Fibroblast of lung (primary cell): ENCODE data around the gene CHMP4A.

ENCODE experiments used
- EZH2 ChIP-seq: IDR thresholded peaks from 2 replicates; pipeline ENCODE4 v1.5.1; 2012; ENCODE audit warnings: low read length, control low read depth, mild to moderate bottlenecking; ENCODE audit errors: missing control alignments
- TF ChIP-seq, protein P1 (sequence below), 2 donors: IDR thresholded peaks in 1 of 2; conservative IDR thresholded peaks in 1 of 2; 1 replicate in 1 of 2; 2 replicates in 1 of 2; pipeline ENCODE4 v1.5.1; 2011 to 2012; ENCODE audit warnings: low read length in 2 of 2, control low read depth in 1 of 2, inconsistent platforms in 1 of 2, low read depth in 1 of 2, mild to moderate bottlenecking in 1 of 2

DNA sequence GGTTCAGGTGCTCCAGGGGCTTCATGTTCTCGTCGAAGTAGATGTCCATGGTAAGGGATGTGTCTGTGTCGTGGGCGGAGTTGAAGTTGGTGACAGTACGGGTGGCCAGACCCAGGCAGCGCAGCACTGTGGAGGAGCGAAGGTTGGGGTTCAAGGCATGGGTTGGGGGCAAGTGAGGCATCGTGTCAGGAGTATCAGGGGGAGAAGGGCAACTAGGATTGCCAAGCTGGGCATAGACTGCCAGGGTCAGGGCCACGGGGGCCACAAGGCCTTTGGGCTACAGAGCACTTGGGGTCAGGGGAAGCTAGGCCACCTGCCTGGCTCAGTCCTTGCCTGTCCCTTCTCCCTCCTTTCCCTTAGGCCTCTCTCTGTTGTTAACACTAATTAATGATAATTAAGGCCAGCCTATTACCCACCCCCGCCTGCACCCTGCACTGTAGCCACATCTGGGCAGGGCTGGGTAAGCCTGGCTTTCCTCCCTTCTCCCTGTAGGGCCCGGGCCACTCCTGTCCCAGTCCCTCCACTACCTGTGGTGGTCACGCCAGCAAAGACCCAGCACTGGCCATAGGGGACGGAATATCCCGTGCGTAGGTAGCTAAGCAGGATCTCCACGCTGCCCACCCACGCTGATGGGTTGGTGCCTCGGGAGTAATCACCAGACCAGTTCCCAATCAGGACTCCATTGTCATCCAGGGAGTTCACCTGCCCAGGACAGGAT lies 45.4 kb upstream of the CHMP4A start:
- TF ChIP-seq, protein P1, sequence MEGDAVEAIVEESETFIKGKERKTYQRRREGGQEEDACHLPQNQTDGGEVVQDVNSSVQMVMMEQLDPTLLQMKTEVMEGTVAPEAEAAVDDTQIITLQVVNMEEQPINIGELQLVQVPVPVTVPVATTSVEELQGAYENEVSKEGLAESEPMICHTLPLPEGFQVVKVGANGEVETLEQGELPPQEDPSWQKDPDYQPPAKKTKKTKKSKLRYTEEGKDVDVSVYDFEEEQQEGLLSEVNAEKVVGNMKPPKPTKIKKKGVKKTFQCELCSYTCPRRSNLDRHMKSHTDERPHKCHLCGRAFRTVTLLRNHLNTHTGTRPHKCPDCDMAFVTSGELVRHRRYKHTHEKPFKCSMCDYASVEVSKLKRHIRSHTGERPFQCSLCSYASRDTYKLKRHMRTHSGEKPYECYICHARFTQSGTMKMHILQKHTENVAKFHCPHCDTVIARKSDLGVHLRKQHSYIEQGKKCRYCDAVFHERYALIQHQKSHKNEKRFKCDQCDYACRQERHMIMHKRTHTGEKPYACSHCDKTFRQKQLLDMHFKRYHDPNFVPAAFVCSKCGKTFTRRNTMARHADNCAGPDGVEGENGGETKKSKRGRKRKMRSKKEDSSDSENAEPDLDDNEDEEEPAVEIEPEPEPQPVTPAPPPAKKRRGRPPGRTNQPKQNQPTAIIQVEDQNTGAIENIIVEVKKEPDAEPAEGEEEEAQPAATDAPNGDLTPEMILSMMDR (conservative IDR thresholded peaks at IDR 0.05 in 1 of 2, IDR thresholded peaks at IDR 0.05 in 1 of 2; ENCODE audit: low read depth in 1 of 2, low read length in 2 of 2), result no peak
- TF ChIP-seq EZH2, result no peak
